Vagina (tissue), 2 donors: ENCODE data around the gene PRRT1. TPM values are rescaled to one million over a fixed set of nuclear protein-coding genes. Genes with fewer than 3 reads are reported as not detected.

ENCODE experiments used
- DNase-seq, 2 donors: peaks; one replicate each; pipeline ENCODE4 v3.0.0-alpha.2; 2017; ENCODE audit errors: extremely low spot score in 2 of 2
- H3K27ac ChIP-seq: fragments of 200-600 bp; sonication (generic); one replicate; pipeline ENCODE4 v1.5.1; 2019
- H3K27me3 ChIP-seq: fragments of 200-600 bp; sonication (generic); one replicate; pipeline ENCODE4 v1.5.1; 2019
- H3K36me3 ChIP-seq, 2 donors: fragments of 200-600 bp; sonication (generic); one replicate each; pipeline ENCODE4 v1.5.1; 2017 to 2019
- H3K4me1 ChIP-seq: fragments of 200-600 bp; sonication (generic); one replicate; pipeline ENCODE4 v1.5.1; 2019
- H3K4me3 ChIP-seq, 2 donors: fragments of 200-600 bp; sonication (generic); 1 replicate in 1 of 2; 2 replicates in 1 of 2; pipeline ENCODE4 v1.5.1; 2016 to 2019
- H3K9me3 ChIP-seq: fragments of 200-600 bp; sonication (generic); one replicate; pipeline ENCODE4 v1.5.1; 2019
- CTCF ChIP-seq, 3 experiments: fragments of 450-650 bp in 2 of 3; fragments of 200-600 bp in 1 of 3; sonication (generic) in 1 of 3; IDR thresholded peaks; one replicate each; pipeline ENCODE4 v1.5.1; 2017 to 2019; ENCODE audit warnings: antibody characterized with exemption in 3 of 3, mild to moderate bottlenecking in 2 of 3, moderate library complexity in 2 of 3
- POLR2A ChIP-seq, 2 donors: fragments of 450-650 bp; IDR thresholded peaks; one replicate each; pipeline ENCODE4 v1.6.1; 2017; ENCODE audit warnings: antibody characterized with exemption in 2 of 2, mild to moderate bottlenecking in 2 of 2, moderate library complexity in 2 of 2
- POLR2AphosphoS5 ChIP-seq, 2 donors: sonication (generic); formaldehyde crosslinking; IDR thresholded peaks; one replicate each; pipeline ENCODE4 v1.9.0; 2017; ENCODE audit warnings: antibody characterized with exemption in 2 of 2, mild to moderate bottlenecking in 2 of 2, low read depth in 1 of 2; ENCODE audit not compliant: insufficient read depth in 1 of 2
- intact Hi-C: fragments of 100-400 bp; cut with DNase I; formaldehyde crosslinking; loops from one replicate; pipeline ENCODE4 v1.15.1; 2023
- total RNA-seq: library from RNA; depleted of rRNA; stranded (reverse); fragments of >200 nt; gene quantifications from one replicate; pipeline ENCODE4 v1.2.3, GENCODE V29; 2016

PRRT1 gene
- total RNA-seq, 1 donor from 2014 or later: 8.8 TPM

DNA sequence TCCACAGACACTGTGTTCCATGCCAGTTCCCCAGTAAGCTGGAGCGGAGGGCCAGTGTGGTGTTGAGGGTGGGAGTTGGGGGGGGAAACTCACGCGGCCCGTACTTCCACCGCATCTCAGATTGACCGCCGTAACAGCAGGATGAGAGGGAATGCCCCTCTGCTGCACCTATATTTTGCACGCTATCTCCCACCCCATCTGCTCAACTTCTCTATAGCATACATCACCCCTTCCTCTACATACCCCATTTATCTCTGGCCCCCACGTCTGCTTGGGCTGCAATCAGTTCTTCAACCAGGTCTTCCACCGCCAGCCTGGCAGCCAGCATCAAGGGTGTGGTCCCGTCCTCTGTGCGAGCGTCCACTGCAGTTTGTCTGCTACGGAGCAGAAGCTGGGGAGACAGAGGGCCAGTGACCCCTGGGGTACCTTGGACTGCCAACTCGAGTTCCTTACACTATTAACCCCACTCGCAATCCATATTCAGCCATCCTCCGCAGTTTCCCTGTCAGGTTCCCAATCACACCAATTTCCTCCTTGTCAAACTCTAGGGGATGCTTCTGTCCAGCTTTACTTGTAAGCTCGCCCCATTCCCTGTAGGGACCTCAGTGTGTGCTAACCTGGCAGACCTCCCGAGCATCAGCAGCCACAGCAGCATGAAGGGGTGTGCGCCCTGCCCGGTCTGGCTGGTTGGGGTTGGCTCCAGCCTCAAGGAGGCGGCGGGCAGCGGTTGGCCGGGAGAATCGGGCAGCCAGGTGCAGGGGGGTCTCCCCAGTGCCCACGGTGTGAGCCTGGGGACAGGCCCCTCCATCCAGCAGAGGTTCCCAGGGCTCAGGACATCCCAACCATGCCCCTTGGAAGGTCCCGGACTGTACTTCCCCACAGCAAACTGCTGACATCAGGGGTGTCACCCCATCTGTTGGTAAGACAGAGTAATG lies 45.2 kb upstream of the PRRT1 start:
- intact Hi-C loops: loop anchor here (5.0 kb wide), 1 partner anchor 80 kb away; no protein-coding TSS in a partner anchor
- Histone ChIP-seq H3K4me3 (peak overlapping the region; percentile 72 to 87), H3K27me3 (no peaks in the 10 kb centered on the region), H3K27ac (peak overlapping the region; percentile 99), H3K36me3 (no peaks in the 10 kb centered on the region), H3K9me3 (no peaks in the 10 kb centered on the region), H3K4me1 (peaks cover 29% of the 10 kb centered on the region)
- no peak for TF ChIP-seq CTCF (IDR thresholded peaks at IDR 0.05)
- TF ChIP-seq POLR2AphosphoS5 (IDR thresholded peaks at IDR 0.05; ENCODE audit: insufficient read depth in 1 of 2, low read depth in 1 of 2): no peak
- TF ChIP-seq POLR2A (IDR thresholded peaks at IDR 0.05): no peak
- DNase-seq: no peak

DNA sequence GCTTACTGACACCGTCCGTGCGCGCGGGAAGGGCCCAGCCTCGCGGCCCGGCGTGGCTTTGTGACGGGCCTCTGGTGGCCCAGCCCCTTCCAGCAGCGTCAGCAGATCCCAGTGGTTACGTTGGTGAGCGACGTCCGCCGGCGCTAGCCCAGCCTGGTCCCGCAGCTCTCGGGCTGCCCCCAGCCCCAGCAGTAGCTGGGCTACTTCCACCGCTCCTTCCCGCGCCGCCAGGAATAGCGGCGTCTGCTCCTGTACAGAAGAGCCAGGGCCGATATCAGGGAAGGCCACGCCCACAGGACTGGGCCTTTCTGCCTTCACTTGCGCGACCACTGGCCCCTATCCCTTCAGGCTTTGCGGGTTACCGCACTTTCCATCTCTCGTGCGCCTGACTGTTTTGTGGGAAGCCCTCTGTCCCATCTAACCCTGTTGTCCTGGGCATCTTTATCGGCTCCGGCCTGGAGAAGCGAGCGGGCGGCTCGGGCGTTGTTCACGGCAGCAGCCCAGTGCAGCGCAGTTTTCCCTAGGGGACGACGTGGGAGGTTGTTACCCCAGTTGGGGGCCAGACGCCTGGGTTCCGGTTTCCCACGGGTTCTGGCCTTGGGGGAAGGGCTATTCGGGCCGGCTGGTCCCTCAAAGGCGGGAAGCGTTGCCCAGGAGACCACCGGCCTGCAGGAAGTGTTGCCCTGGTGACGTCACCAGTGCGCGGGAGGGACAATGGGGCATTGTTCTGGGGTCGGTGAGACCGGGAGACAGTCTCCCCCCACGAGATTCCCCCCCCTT lies 44.4 kb upstream of the PRRT1 start:
- H3K36me3 ChIP-seq: no peaks in the 10 kb centered on the region
- H3K27me3 ChIP-seq: no peaks in the 10 kb centered on the region
- DNase-seq: peak in 1 of 2 donors; percentile 97
- H3K4me1 ChIP-seq: peaks cover 37% of the 10 kb centered on the region
- no peaks in the 10 kb centered on the region for H3K9me3 ChIP-seq
- peak overlapping the region; percentile 72 to 87 for H3K4me3 ChIP-seq
- H3K27ac ChIP-seq: peak overlapping the region; percentile 99
- intact Hi-C loops: loop anchor here (5.0 kb wide), 1 partner anchor 79 kb away; no protein-coding TSS in a partner anchor
- TF ChIP-seq POLR2AphosphoS5 (IDR thresholded peaks at IDR 0.05; ENCODE audit: insufficient read depth in 1 of 2, low read depth in 1 of 2): peak in 1 of 2 donors; percentile 100
- TF ChIP-seq POLR2A (IDR thresholded peaks at IDR 0.05): peak; percentile 81 to 98
- no peak for TF ChIP-seq CTCF (IDR thresholded peaks at IDR 0.05)

DNA sequence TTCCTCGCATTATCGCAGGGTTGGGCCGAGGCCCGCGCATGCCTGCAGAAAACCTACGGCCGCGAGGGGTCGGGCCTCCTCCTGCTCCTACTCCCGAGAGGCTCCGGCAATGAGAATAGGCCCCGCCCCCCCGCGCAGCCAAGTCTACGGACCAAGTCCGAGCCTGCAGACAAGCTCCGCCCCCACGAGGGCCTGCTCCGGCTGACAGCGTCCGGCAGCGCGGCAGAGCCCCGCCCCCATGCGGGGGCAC lies 43.8 kb upstream of the PRRT1 start:
- Histone ChIP-seq H3K36me3 (no peaks in the 10 kb centered on the region), H3K9me3 (no peaks in the 10 kb centered on the region), H3K27ac (peak overlapping the region; percentile 99), H3K27me3 (no peaks in the 10 kb centered on the region), H3K4me3 (peak overlapping the region; percentile 72 to 87), H3K4me1 (peaks cover 43% of the 10 kb centered on the region)
- intact Hi-C loops: loop anchor here (5.0 kb wide), 1 partner anchor 78 kb away; no protein-coding TSS in a partner anchor
- TF ChIP-seq CTCF (IDR thresholded peaks at IDR 0.05) (peak in 2 of 3 experiments; percentile 22 to 58), POLR2A (IDR thresholded peaks at IDR 0.05) (no peak), POLR2AphosphoS5 (IDR thresholded peaks at IDR 0.05; ENCODE audit: insufficient read depth in 1 of 2, low read depth in 1 of 2) (peak in 1 of 2 donors; percentile 92)
- DNase-seq: peak; percentile 100

DNA sequence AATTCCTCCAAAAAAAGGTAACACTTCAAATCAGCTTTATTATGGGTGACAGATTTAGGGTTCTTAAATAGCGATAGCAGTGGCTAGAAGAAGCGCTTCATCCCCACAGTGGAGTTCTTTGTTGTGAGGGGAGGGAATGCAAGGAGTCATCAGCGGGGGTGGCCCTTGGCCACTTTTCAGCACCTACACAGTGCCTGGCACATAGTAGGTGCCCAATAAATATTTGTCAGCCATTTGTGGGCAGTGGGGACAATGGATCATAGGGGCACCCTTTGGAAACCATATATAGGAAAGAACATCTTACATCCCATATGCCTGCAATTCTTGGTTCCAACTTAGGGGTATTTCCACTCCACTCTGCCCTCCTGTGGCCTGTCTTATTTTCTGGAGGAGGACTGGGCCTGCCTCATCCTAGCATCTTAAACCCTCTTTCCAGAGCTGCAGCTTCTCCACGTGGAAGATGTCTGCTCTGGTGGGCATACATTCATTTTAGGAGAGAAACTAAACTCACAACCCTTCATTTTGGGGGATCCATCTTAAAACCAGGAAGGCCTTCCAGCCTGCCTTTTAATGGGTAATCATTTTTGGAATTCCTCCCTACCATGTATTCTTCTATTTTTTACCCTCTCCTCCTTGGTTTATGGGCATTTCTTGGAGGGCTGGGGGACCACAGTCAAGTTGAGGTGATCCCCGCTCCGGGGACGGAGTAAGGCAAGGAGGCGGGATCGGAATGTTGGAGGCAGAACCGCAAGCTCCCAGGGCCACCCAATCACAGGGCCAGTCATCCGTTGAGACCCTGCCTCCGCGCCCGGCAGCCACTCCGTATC lies 43.3 kb upstream of the PRRT1 start:
- Histone ChIP-seq H3K9me3 (no peaks in the 10 kb centered on the region), H3K36me3 (no peaks in the 10 kb centered on the region), H3K27ac (peak overlapping the region; percentile 99), H3K4me1 (peaks cover 46% of the 10 kb centered on the region), H3K27me3 (no peaks in the 10 kb centered on the region), H3K4me3 (peak overlapping the region; percentile 40 to 72)
- DNase-seq: no peak
- TF ChIP-seq CTCF (IDR thresholded peaks at IDR 0.05) (peak in 2 of 3 experiments; percentile 11 to 33), POLR2A (IDR thresholded peaks at IDR 0.05) (peak in 1 of 2 donors; percentile 98), POLR2AphosphoS5 (IDR thresholded peaks at IDR 0.05; ENCODE audit: insufficient read depth in 1 of 2, low read depth in 1 of 2) (no peak)
- intact Hi-C loops: loop anchor here (5.0 kb wide), 1 partner anchor 78 kb away; no protein-coding TSS in a partner anchor
